HCT116 (cell line): ENCODE results near the gene NDUFS2. TPM values are rescaled to one million over a fixed set of nuclear protein-coding genes. Genes with fewer than 3 reads are reported as not detected.

Source experiments
- ATAC-seq: fragments of 200-7000 bp; cut with Tn5 transposase; 2 replicates; pipeline ENCODE4 v1.9.1; 2020; ENCODE audit warnings: mild to moderate bottlenecking, moderate library complexity
- BruUV-seq: library from RNA; stranded (reverse); fragments of 400-500 nt; replicated peaks from 2 replicates; lab custom pipeline; 2021; lab: Mats Ljungman, UMichigan
- CTCF ChIA-PET: fragments of 300-600 bp; sonication (Branson Sonifier 250); formaldehyde crosslinking; loops from one replicate; lab custom pipeline; 2021; ENCODE audit warnings: antibody characterized with exemption; lab: Charles Lee
- POLR2A ChIA-PET: fragments of 300-600, 350-600 bp; sonication (Branson Sonifier 250); formaldehyde crosslinking; loops from one replicate; lab custom pipeline; 2021; ENCODE audit warnings: antibody characterized with exemption; lab: Charles Lee
- RAD21 ChIA-PET, 2 experiments: fragments of 300-600 bp; sonication (Branson Sonifier 250); formaldehyde crosslinking; loops; one replicate each; lab custom pipeline; 2023; ENCODE audit warnings: low total read pairs in 2 of 2; ENCODE audit not compliant: uncharacterized antibody in 2 of 2, unreplicated experiment in 2 of 2, low non-redundant PET in 1 of 2; lab: Charles Lee
- DNase-seq: peaks from one replicate; pipeline ENCODE4 v3.0.0-alpha.2; 2010; ENCODE audit warnings: low read depth, low spot score
- H2AFZ ChIP-seq: fragments of 200-600 bp; shearing (Covaris generic), sonication (generic); 2 replicates; pipeline ENCODE4 v1.6.1; 2017; ENCODE audit warnings: low read depth, mixed run types, mixed read lengths, antibody characterized with exemption, low read length; ENCODE audit not compliant: poor library complexity, severe bottlenecking
- H3K27ac ChIP-seq: 2 replicates; pipeline ENCODE4 v1.5.1; 2012; ENCODE audit warnings: low read depth, low read length
- H3K27me3 ChIP-seq: fragments of 200-600 bp; sonication (generic); 2 replicates; pipeline ENCODE4 v1.6.1; 2016; ENCODE audit warnings: mixed run types, low read length, mixed read lengths; ENCODE audit not compliant: insufficient read depth
- H3K36me3 ChIP-seq, 2 experiments: fragments of 200-500 bp in 1 of 2; fragments of 200-600 bp in 1 of 2; sonication (Bioruptor generic) in 1 of 2; sonication (generic) in 1 of 2; 2 replicates each; pipeline versions ENCODE4 v1.5.1 to v1.6.1; 2014 to 2016; ENCODE audit warnings: low read length in 2 of 2, inconsistent platforms in 1 of 2, mixed read lengths in 1 of 2, mixed run types in 1 of 2; ENCODE audit not compliant: insufficient read depth in 2 of 2, control insufficient read depth in 1 of 2
- H3K4me1 ChIP-seq, 2 experiments: fragments of 200-600 bp in 1 of 2; sonication (generic) in 1 of 2; 2 replicates each; pipeline versions ENCODE4 v1.5.1 to v1.6.1; 2012 to 2017; ENCODE audit warnings: low read length in 2 of 2, inconsistent platforms in 1 of 2, mild to moderate bottlenecking in 1 of 2, mixed read lengths in 1 of 2, mixed run types in 1 of 2, moderate library complexity in 1 of 2; ENCODE audit not compliant: insufficient read depth in 2 of 2, control insufficient read depth in 1 of 2
- H3K4me2 ChIP-seq: fragments of 200-600 bp; sonication (generic); 2 replicates; pipeline ENCODE4 v1.6.1; 2017; ENCODE audit warnings: mixed run types, low read length, mixed read lengths
- H3K4me3 ChIP-seq, 2 experiments: fragments of 200-600 bp in 1 of 2; sonication (generic) in 1 of 2; replicated peaks in 1 of 2; 2 replicates each; pipeline ENCODE4 v1.5.1; 2011 to 2016; ENCODE audit warnings: low read length in 2 of 2, control low read depth in 1 of 2, low read depth in 1 of 2, mild to moderate bottlenecking in 1 of 2, mixed read lengths in 1 of 2, mixed run types in 1 of 2
- H3K79me2 ChIP-seq: fragments of 200-600 bp; sonication (generic); 2 replicates; pipeline ENCODE4 v1.6.1; 2017; ENCODE audit warnings: mild to moderate bottlenecking, mixed run types, low read length, moderate library complexity, mixed read lengths; ENCODE audit not compliant: insufficient read depth
- H3K9ac ChIP-seq: fragments of 200-600 bp; sonication (generic); 2 replicates; pipeline ENCODE4 v1.6.1; 2016; ENCODE audit warnings: low read length, mixed read lengths
- H3K9me2 ChIP-seq: fragments of 200-600 bp; sonication (generic), shearing (Covaris generic); 2 replicates; pipeline ENCODE4 v1.6.1; 2017; ENCODE audit warnings: mixed run types, mild to moderate bottlenecking, moderate library complexity; ENCODE audit not compliant: insufficient read depth
- H3K9me3 ChIP-seq, 2 experiments: fragments of 200-500 bp in 1 of 2; fragments of 200-600 bp in 1 of 2; sonication (Bioruptor generic) in 1 of 2; sonication (generic) in 1 of 2; 2 replicates each; pipeline ENCODE4 v1.6.1; 2014 to 2017; ENCODE audit warnings: low read length in 2 of 2, mixed read lengths in 2 of 2, inconsistent platforms in 1 of 2, low read depth in 1 of 2, mild to moderate bottlenecking in 1 of 2, mixed run types in 1 of 2, moderate library complexity in 1 of 2; ENCODE audit not compliant: control insufficient read depth in 1 of 2, insufficient read depth in 1 of 2
- H4K20me1 ChIP-seq: fragments of 200-600 bp; sonication (generic), shearing (Covaris generic); 2 replicates; pipeline ENCODE4 v1.6.1; 2017; ENCODE audit warnings: mixed run types, mild to moderate bottlenecking, moderate library complexity; ENCODE audit not compliant: insufficient read depth
- CBX3 ChIP-seq: IDR thresholded peaks from 2 replicates; pipeline ENCODE4 v1.6.1; 2012; ENCODE audit warnings: low read depth
- CEBPB ChIP-seq: IDR thresholded peaks from 2 replicates; pipeline ENCODE4 v1.6.1; 2012; ENCODE audit warnings: low read depth
- CTCF ChIP-seq, 3 experiments: fragments of 200-600 bp in 1 of 3; sonication (generic) in 1 of 3; IDR thresholded peaks in 2 of 3; conservative IDR thresholded peaks in 1 of 3; 2 replicates each; pipeline ENCODE4 v1.5.1; 2012 to 2017; ENCODE audit warnings: low read depth in 2 of 3, low read length in 2 of 3, antibody characterized with exemption in 1 of 3, borderline replicate concordance in 1 of 3, control low read depth in 1 of 3, mild to moderate bottlenecking in 1 of 3, mixed read lengths in 1 of 3, mixed run types in 1 of 3, moderate library complexity in 1 of 3; ENCODE audit not compliant: insufficient read depth in 1 of 3
- ELF1 ChIP-seq: IDR thresholded peaks from 2 replicates; pipeline ENCODE4 v1.6.1; 2012; ENCODE audit warnings: low read depth, borderline replicate concordance
- EZH2 ChIP-seq: fragments of 200-600 bp; sonication (generic); IDR thresholded peaks from 2 replicates; pipeline ENCODE4 v1.6.1; 2017; ENCODE audit warnings: antibody characterized with exemption, mixed run types
- FOSL1 ChIP-seq: IDR thresholded peaks from 2 replicates; pipeline ENCODE4 v1.6.1; 2012; ENCODE audit warnings: low read depth
- MAX ChIP-seq: IDR thresholded peaks from 2 replicates; pipeline ENCODE4 v1.6.1; 2012
- POLR2A ChIP-seq: IDR thresholded peaks from 2 replicates; pipeline ENCODE4 v1.7.0; 2011; ENCODE audit warnings: borderline replicate concordance; ENCODE audit not compliant: insufficient read depth, insufficient read length; ENCODE audit errors: extremely low read depth
- POLR2AphosphoS5 ChIP-seq: IDR thresholded peaks from 2 replicates; pipeline ENCODE4 v1.6.1; 2011; ENCODE audit warnings: mild to moderate bottlenecking, low read depth, low read length, moderate library complexity
- REST ChIP-seq: IDR thresholded peaks from 2 replicates; pipeline ENCODE4 v1.6.1; 2012; ENCODE audit warnings: low read depth
- SIN3A ChIP-seq: IDR thresholded peaks from 2 replicates; pipeline ENCODE4 v1.6.1; 2012; ENCODE audit warnings: low read depth
- SP1 ChIP-seq: IDR thresholded peaks from 2 replicates; pipeline ENCODE4 v1.6.1; 2012; ENCODE audit warnings: low read depth
- SRF ChIP-seq: IDR thresholded peaks from 2 replicates; pipeline ENCODE4 v1.6.1; 2012; ENCODE audit warnings: low read depth
- TCF7L2 ChIP-seq: IDR thresholded peaks from 2 replicates; pipeline ENCODE4 v1.7.0; 2011; ENCODE audit warnings: borderline replicate concordance, inconsistent platforms; ENCODE audit not compliant: insufficient read depth, insufficient read length; ENCODE audit errors: extremely low read depth
- YY1 ChIP-seq: IDR thresholded peaks from 2 replicates; pipeline ENCODE4 v1.6.1; 2011; ENCODE audit warnings: low read length, low read depth, moderate library complexity, mild to moderate bottlenecking; ENCODE audit not compliant: insufficient replicate concordance; ENCODE audit errors: extremely low read depth
- ZBTB33 ChIP-seq: IDR thresholded peaks from 2 replicates; pipeline ENCODE4 v1.6.1; 2011; ENCODE audit warnings: mild to moderate bottlenecking, low read length, moderate library complexity; ENCODE audit not compliant: insufficient replicate concordance; ENCODE audit errors: extremely low read depth
- intact Hi-C: fragments of 100-400 bp; cut with micrococcal nuclease; formaldehyde crosslinking; loops from 2 replicates; pipeline ENCODE4 v1.10.0; 2022
- total RNA-seq: library from RNA; stranded (reverse); gene quantifications from one replicate; pipeline ENCODE4 v1.2.1, GENCODE V29; 2021; ENCODE audit not compliant: unreplicated experiment

The NDUFS2 gene
- total RNA-seq, 1 experiment from 2014 or later, result 82.7 TPM

- Histone ChIP-seq H3K9ac (no peak overlapping the region), H3K9me3 (no peaks in the 10 kb centered on the region), H3K9me2 (no peaks in the 10 kb centered on the region), H3K4me1 (peaks cover 8 to 39% of the 10 kb centered on the region in 2 experiments; a peak in 3 of 4 replicates), H3K4me2 (no peak overlapping the region), H3K79me2 (peaks cover 11% of the 10 kb centered on the region; the same call in 1 of the 2 replicates), H3K4me3 (no peak overlapping the region), H3K27me3 (no peaks in the 10 kb centered on the region), H4K20me1 (no peaks in the 10 kb centered on the region), H2AFZ (no peak overlapping the region), H3K36me3 (peaks cover 8 to 26% of the 10 kb centered on the region in 2 experiments; a peak in 2 of 4 replicates), H3K27ac (no peak overlapping the region)
- ChIA-PET RAD21 (no interaction called here), POLR2A (no interaction called here), CTCF (no interaction called here)
- no TSS peak for BruUV-seq
- no peak for DNase-seq
- TF ChIP-seq SIN3A, result no peak
- no peak for TF ChIP-seq TCF7L2
- no peak for TF ChIP-seq CTCF (IDR thresholded peaks at IDR 0.05 in 2 of 3, conservative IDR thresholded peaks at IDR 0.05 in 1 of 3; ENCODE audit: borderline replicate concordance in 1 of 3, insufficient read depth in 1 of 3, low read depth in 2 of 3, low read length in 2 of 3)
- no peak for TF ChIP-seq ELF1
- TF ChIP-seq POLR2AphosphoS5, result no peak
- no peak for TF ChIP-seq CEBPB
- TF ChIP-seq YY1, result no peak
- no peak for TF ChIP-seq ZBTB33
- TF ChIP-seq POLR2A, result no peak
- no peak for TF ChIP-seq MAX
- no peak for TF ChIP-seq EZH2
- TF ChIP-seq REST, result no peak
- no peak for TF ChIP-seq CBX3
- TF ChIP-seq FOSL1, result no peak
- TF ChIP-seq SP1, result no peak
- TF ChIP-seq SRF, result no peak
- intact Hi-C loops, result no loop called here
- ATAC-seq, result no peak
Measured at GRCh38 chr1:161162052-161162451, 40.1 kb upstream of the NDUFS2 start.
